ENCODE data around the gene SAMD7. TPM values are rescaled to one million over a fixed set of nuclear protein-coding genes. Genes with fewer than 3 reads are reported as not detected.

SAMD7 gene
- total RNA-seq, 1 donor from 2014 or later = not detected

- TF ChIP-seq CTCF (IDR thresholded peaks at IDR 0.05; ENCODE audit: partially characterized antibody, unreplicated experiment) = no peak
- no peak for DNase-seq
- H3K4me1 Mint-ChIP-seq (ENCODE audit: low read depth, unreplicated experiment) = no peaks in the 10 kb centered on the region
- no peaks in the 10 kb centered on the region for H3K36me3 Mint-ChIP-seq (ENCODE audit: unreplicated experiment)
- no peaks in the 10 kb centered on the region for H3K27me3 Mint-ChIP-seq (ENCODE audit: unreplicated experiment)
- H3K9me3 Mint-ChIP-seq (ENCODE audit: unreplicated experiment) = peaks cover 2% of the 10 kb centered on the region
- H3K27ac Mint-ChIP-seq (ENCODE audit: unreplicated experiment) = no peak overlapping the region
- H3K4me3 Mint-ChIP-seq (ENCODE audit: unreplicated experiment) = no peak overlapping the region
Observed at GRCh38 chr3:169879013-169879557, 32.3 kb upstream of the SAMD7 start.

DNA sequence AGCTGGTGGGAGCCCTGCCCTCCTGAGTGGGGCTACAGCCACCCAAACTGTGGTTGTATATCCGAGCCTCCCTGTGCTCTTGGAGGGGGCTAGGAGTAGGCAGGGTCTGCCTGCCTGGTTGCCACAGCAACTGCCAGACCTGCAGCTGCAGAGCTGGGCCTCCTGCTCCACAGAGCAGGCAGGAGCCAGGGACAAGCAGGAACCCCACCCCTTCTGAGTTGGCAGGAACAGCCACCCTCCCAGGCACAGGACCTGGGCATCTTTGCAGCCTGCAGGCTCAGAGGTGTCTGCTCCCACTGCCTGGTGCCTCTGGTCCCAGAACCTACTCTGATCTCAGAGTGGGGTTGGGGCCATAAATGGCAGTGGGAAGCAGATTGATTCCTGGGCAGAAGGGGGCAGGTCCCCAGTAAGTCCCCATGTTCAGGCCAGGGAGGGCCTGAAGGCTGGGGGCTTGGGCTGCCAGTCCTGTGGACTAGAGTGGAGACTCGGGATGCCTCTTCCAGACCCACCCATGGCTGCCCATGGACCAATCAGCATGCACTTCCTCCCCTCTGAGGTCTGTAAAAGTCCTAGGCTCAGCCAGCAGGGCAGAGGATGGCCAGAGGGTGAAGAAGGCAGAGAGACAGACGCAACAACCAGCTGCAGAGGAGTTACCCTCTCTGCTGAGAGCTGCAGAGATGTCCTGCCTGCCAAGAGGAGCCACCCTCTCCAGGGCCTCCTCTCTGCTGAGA is 31.4 kb upstream of the SAMD7 start:
- Mint-ChIP-seq H3K9me3 (ENCODE audit: unreplicated experiment) (peaks cover 2% of the 10 kb centered on the region), H3K36me3 (ENCODE audit: unreplicated experiment) (no peaks in the 10 kb centered on the region), H3K27ac (ENCODE audit: unreplicated experiment) (no peak overlapping the region), H3K27me3 (ENCODE audit: unreplicated experiment) (no peaks in the 10 kb centered on the region), H3K4me1 (ENCODE audit: low read depth, unreplicated experiment) (no peaks in the 10 kb centered on the region), H3K4me3 (ENCODE audit: unreplicated experiment) (no peak overlapping the region)
- TF ChIP-seq CTCF (IDR thresholded peaks at IDR 0.05; ENCODE audit: partially characterized antibody, unreplicated experiment) = no peak
- no peak for DNase-seq

DNA sequence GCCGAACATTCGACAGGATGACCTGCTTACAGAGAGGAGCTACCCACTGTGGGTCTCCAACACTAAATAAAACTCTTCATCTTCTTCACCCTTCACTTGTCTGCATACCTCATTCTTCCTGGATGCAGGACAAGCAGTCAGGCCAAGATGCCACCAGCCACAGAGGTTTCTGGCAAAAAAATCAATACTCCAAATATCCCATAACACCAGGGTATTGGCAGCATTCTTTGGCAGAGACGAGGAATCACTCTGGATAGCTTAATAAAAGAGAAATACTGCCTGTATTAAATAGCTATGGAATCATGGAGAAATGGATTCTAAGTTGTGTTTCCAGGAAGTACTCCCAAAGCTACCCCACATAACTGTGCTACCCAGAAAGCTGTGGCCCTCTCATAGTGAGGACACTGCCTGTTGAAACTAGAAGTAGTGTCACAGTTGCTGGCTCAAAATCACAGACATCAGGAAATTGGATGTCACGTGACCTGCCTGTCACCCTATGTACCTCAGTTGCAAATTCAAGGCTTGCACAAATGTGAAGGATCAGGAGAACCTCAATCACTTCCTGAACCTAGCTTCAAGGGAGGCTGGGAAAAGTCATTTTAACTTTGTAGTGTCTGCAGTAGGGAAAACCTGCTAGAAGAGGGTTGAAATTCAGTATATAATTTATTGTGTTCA is 30.7 kb upstream of the SAMD7 start:
- Mint-ChIP-seq H3K4me3 (ENCODE audit: unreplicated experiment) (no peak overlapping the region), H3K27me3 (ENCODE audit: unreplicated experiment) (no peaks in the 10 kb centered on the region), H3K36me3 (ENCODE audit: unreplicated experiment) (no peaks in the 10 kb centered on the region), H3K4me1 (ENCODE audit: low read depth, unreplicated experiment) (no peaks in the 10 kb centered on the region), H3K9me3 (ENCODE audit: unreplicated experiment) (peaks cover under 1% of the 10 kb centered on the region), H3K27ac (ENCODE audit: unreplicated experiment) (no peak overlapping the region)
- TF ChIP-seq CTCF (IDR thresholded peaks at IDR 0.05; ENCODE audit: partially characterized antibody, unreplicated experiment) = no peak
- DNase-seq = no peak

DNA sequence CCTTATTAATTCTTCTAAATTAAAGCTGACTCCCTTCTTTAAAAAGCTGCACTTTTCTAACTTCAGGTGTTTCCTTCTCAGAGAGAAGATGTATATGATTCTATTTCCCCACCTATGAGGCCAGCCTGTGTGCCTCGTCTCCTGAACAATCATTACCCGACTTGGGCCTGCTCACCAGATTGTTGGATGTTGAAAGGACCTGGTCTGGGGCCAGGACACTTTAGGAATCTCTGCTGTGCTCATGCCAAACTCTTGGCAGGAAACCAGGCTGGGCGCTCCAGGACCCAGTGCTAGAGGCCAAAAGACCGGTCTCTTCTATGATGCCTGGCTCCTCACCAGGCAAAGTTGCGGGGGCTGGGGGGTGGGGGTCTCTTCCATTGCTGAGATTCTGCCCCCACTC is 24.7 kb upstream of the SAMD7 start:
- Mint-ChIP-seq H3K27me3 (ENCODE audit: unreplicated experiment) (no peaks in the 10 kb centered on the region), H3K9me3 (ENCODE audit: unreplicated experiment) (no peaks in the 10 kb centered on the region), H3K27ac (ENCODE audit: unreplicated experiment) (no peak overlapping the region), H3K4me3 (ENCODE audit: unreplicated experiment) (no peak overlapping the region), H3K4me1 (ENCODE audit: low read depth, unreplicated experiment) (no peaks in the 10 kb centered on the region), H3K36me3 (ENCODE audit: unreplicated experiment) (no peaks in the 10 kb centered on the region)
- no peak for DNase-seq
- TF ChIP-seq CTCF (IDR thresholded peaks at IDR 0.05; ENCODE audit: partially characterized antibody, unreplicated experiment) = no peak

GRCh38 chr3:169891886-169892285 is 19.5 kb upstream of the SAMD7 start:
- DNase-seq = no peak
- TF ChIP-seq CTCF (IDR thresholded peaks at IDR 0.05; ENCODE audit: partially characterized antibody, unreplicated experiment) = no peak

More at GRCh38 chr3:169891886-169892285, 19.5 kb upstream of the SAMD7 start:
- H3K9me3 Mint-ChIP-seq (ENCODE audit: unreplicated experiment) = no peaks in the 10 kb centered on the region
- H3K27ac Mint-ChIP-seq (ENCODE audit: unreplicated experiment) = no peak overlapping the region
- no peaks in the 10 kb centered on the region for H3K36me3 Mint-ChIP-seq (ENCODE audit: unreplicated experiment)
- no peak overlapping the region for H3K4me3 Mint-ChIP-seq (ENCODE audit: unreplicated experiment)
- H3K4me1 Mint-ChIP-seq (ENCODE audit: low read depth, unreplicated experiment) = no peaks in the 10 kb centered on the region
- H3K27me3 Mint-ChIP-seq (ENCODE audit: unreplicated experiment) = no peaks in the 10 kb centered on the region
